Mammary epithelial cell (primary cell): ENCODE data around the gene CCDC80.

ENCODE experiments used
- CTCF ChIP-seq, 2 donors: IDR thresholded peaks in 1 of 2; conservative IDR thresholded peaks in 1 of 2; 2 replicates each; pipeline ENCODE4 v1.5.1; 2011 to 2012; ENCODE audit warnings: inconsistent platforms in 2 of 2, low read length in 2 of 2, mild to moderate bottlenecking in 2 of 2, control low read depth in 1 of 2, low read depth in 1 of 2; ENCODE audit not compliant: insufficient read depth in 1 of 2; ENCODE audit errors: extremely low read depth in 1 of 2
- EZH2 ChIP-seq: IDR thresholded peaks from 2 replicates; pipeline ENCODE4 v1.6.1; 2012; ENCODE audit warnings: low read length, inconsistent platforms, borderline replicate concordance

- TF ChIP-seq CTCF (conservative IDR thresholded peaks at IDR 0.05 in 1 of 2, IDR thresholded peaks at IDR 0.05 in 1 of 2; ENCODE audit: extremely low read depth in 1 of 2, insufficient read depth in 1 of 2, low read depth in 1 of 2, low read length in 2 of 2) (no peak), EZH2 (no peak)
Observed at GRCh38 chr3:112602217-112602838, 38.6 kb downstream of the CCDC80 start.
